Activated naive CD4-positive, alpha-beta T cell treated with anti-CD3 and anti-CD28 coated beads, Interleukin-2, amount 10 ng/mL, durations not matched to agents 5 hours and 36 hours (primary cell): Measurements from ENCODE around the gene FECH. TPM values are rescaled to one million over a fixed set of nuclear protein-coding genes. Genes with fewer than 3 reads are reported as not detected.

Experiments used
- total RNA-seq, 2 experiments: library from RNA; stranded (reverse); gene quantifications; one replicate each; pipeline ENCODE4 v1.2.3, GENCODE V29; 2021

FECH gene
- 10 to 100 TPM; 17.2 to 18.3 TPM for total RNA-seq

GRCh38 chr18:57586251-57587049, at the start of gene FECH:
TSS of gene FECH (minus strand) at chr18:57586702. CDS start at chr18:57586620, 82 bp downstream.

Other genes with a start within 250 kb of the FECH start
- not detected for gene ST8SIA3, start 234.1 kb downstream of the FECH start, total RNA-seq
- not detected for gene ONECUT2, start 151.3 kb downstream of the FECH start, total RNA-seq
- gene NARS1, start 35.1 kb upstream of the FECH start, total RNA-seq: 10 to 100 TPM; 88.5 to 88.9 TPM
- gene ATP8B1, start 216.6 kb upstream of the FECH start, total RNA-seq: not detected